ENCODE measurements around the gene TRAPPC2L.

TRAPPC2L gene

DNA sequence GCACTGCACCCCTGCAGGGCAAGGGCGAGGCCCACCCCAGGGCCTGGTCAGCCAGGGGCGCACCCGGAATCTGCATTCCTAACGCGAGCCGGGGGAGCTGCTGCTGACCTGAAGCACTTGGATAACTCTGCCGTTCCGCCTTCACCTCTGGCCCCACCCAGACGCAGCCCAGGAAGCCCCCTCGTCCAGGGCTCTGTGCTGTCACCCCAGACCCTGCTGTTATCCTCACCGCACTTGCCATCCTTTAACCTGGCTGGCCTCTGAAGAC is 22.8 kb downstream of the TRAPPC2L start:
- TF ChIP-seq CREB1 (IDR thresholded peaks at IDR 0.05; ENCODE audit: low read depth) = no peak

DNA sequence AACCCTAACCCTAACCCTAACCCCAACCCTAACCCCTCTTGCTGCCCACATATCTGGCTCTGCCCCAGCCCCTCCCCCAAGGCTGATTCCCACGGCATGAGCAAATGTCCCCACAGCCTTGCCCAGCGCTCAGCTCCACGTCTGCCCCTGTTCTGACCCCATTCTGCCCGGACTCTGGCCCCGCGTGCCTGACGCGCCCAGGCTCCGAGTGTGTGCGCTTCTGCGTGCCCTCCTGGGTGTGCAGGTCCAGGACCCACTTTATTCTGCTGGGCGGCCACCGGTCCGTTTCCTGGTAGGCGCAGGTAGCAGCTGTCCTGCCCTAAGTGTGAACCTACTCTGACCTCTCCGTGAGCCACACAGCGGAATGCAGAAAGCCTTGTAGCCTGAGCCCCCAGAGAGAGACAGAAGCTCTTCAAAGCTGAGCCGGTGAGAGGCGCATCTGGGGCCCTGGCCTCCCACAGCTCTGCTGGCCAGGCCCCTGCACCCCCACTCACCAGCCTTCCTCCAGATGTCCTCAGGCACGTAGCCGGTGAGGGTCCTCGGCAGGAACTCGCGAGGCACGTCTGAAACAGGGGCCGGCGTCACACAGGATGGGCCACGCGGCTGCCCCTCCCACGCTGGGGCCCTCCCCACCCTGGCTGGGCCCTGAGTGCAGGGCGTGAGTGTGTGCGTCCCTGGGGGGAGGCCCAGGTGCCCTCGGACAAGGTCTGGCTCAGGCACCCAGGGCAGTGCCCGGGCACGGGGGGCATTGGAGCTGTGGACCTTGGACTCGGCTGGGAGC is 23.5 kb downstream of the TRAPPC2L start:
- TF ChIP-seq NFIC (IDR thresholded peaks at IDR 0.05) = no peak
- TF ChIP-seq, protein P1, sequence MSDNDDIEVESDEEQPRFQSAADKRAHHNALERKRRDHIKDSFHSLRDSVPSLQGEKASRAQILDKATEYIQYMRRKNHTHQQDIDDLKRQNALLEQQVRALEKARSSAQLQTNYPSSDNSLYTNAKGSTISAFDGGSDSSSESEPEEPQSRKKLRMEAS (IDR thresholded peaks at IDR 0.05) = no peak
- TF ChIP-seq EP300 (IDR thresholded peaks at IDR 0.05; ENCODE audit: borderline replicate concordance) = no peak
- TF ChIP-seq, protein P2, sequence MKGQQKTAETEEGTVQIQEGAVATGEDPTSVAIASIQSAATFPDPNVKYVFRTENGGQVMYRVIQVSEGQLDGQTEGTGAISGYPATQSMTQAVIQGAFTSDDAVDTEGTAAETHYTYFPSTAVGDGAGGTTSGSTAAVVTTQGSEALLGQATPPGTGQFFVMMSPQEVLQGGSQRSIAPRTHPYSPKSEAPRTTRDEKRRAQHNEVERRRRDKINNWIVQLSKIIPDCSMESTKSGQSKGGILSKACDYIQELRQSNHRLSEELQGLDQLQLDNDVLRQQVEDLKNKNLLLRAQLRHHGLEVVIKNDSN (IDR thresholded peaks at IDR 0.05) = no peak
- no peak for TF ChIP-seq ZBTB7A (IDR thresholded peaks at IDR 0.05; ENCODE audit: low read depth)
- TF ChIP-seq RAD21 (IDR thresholded peaks at IDR 0.05; ENCODE audit: low read depth) = no peak

DNA sequence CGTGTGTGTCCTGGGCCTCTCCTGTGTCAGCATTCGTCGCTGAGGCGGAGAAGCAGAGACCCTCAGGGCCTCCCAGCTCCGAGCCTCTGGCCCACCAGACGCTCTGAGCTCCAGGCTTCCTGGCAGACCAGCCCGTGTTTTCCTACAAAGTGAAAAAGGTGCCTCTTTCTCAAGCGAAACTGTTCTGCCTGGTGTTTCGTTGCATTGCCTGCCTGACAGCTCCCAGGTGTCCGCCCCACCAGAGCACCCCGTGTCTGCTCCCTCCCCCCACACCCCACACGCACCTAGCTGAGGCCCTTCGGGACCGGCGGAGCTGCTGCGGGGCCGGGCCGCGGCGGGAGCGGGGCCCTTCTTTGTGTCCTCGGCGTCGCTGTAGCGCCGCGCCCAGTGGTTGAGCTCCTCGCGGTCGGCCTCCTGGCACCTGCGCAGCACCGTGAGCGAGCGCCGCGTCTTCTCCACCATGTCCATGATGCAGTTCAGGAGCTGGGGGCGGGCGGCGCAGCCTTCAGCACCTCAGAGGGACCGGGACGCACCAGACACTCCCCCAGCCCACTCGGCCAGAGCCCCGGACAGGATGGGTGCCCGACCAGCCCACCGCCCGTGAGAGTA is 24.2 kb downstream of the TRAPPC2L start:
- TF ChIP-seq TEAD4 (IDR thresholded peaks at IDR 0.05) (no peak), TAF1 (IDR thresholded peaks at IDR 0.05; ENCODE audit: low read depth) (no peak), ZBTB7A (IDR thresholded peaks at IDR 0.05; ENCODE audit: low read depth) (no peak), CEBPB (IDR thresholded peaks at IDR 0.05) (no peak), FOXM1 (IDR thresholded peaks at IDR 0.05; ENCODE audit: borderline replicate concordance, low read depth) (no peak)
- TF ChIP-seq, protein P1 (IDR thresholded peaks at IDR 0.05) = no peak

DNA sequence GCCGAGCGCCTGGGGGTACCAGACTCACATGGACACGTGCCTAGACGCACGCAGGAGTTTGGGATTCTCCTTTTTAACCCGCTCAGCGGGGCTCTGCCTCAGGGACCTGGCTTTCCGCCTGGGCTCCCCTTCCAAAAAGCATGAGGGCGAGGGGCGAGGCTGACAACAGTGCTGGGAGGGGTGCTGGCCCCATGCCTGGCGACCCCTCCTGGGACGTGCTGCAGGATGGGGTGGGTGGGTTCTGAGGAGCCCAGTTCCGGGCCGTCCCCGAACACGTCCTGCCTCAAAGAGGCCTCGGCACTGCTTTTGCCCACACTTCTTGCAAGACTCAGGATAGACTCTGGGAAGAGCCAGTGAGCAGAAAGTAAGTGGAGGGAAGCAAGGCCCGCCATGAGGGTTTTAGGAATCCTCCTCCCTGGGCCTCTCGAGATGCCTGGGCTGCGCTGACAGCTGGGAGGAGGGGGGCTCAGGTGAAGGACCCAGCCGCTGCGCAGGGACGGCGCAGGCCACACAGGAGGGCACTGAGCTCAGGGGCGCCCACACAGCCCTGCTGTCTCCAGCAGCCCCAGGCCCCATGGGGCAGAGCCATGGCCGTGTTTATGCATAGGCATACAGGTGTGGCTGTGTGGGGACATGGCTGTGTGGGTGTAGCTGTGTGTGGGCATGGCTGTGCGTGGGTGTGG is 24.9 kb downstream of the TRAPPC2L start:
- TF ChIP-seq, protein P3, sequence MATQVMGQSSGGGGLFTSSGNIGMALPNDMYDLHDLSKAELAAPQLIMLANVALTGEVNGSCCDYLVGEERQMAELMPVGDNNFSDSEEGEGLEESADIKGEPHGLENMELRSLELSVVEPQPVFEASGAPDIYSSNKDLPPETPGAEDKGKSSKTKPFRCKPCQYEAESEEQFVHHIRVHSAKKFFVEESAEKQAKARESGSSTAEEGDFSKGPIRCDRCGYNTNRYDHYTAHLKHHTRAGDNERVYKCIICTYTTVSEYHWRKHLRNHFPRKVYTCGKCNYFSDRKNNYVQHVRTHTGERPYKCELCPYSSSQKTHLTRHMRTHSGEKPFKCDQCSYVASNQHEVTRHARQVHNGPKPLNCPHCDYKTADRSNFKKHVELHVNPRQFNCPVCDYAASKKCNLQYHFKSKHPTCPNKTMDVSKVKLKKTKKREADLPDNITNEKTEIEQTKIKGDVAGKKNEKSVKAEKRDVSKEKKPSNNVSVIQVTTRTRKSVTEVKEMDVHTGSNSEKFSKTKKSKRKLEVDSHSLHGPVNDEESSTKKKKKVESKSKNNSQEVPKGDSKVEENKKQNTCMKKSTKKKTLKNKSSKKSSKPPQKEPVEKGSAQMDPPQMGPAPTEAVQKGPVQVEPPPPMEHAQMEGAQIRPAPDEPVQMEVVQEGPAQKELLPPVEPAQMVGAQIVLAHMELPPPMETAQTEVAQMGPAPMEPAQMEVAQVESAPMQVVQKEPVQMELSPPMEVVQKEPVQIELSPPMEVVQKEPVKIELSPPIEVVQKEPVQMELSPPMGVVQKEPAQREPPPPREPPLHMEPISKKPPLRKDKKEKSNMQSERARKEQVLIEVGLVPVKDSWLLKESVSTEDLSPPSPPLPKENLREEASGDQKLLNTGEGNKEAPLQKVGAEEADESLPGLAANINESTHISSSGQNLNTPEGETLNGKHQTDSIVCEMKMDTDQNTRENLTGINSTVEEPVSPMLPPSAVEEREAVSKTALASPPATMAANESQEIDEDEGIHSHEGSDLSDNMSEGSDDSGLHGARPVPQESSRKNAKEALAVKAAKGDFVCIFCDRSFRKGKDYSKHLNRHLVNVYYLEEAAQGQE (IDR thresholded peaks at IDR 0.05; ENCODE audit: low read depth) = no peak
- TF ChIP-seq NFIC (IDR thresholded peaks at IDR 0.05) = no peak

DNA sequence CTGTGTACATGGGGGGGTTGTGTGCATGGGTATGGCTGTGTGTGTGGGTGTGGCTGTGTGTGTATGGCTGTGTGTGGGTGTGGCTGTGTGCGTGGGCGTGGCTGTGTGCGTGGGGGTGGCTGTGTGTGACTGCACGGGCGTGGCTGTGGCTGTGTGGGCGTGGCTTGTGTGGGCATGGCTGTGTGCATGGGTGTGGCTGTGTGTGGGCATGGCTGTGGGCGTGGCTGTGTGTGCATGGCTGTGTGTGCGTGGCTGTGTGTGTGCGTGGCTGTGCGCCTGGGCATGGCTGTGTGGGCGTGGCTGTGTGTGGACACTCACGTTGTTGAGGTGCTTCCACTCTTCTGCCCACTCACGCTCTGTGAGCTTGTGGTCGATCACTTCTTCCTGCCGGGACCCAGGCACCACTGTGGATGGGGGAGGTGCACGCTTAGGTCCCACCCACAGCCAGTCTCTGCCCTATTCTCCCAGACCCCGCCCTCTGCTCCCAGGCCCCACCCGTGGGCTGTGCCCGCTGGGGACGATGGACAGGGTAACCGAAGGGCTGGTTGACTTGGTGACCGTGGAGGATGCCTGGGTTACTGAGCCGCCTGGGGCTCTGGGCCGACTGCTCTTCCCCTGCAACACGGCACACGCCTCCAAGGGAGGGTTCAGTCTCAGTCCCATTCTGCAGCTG is 25.6 kb downstream of the TRAPPC2L start:
- peak; percentile 96 for TF ChIP-seq EGR1 (IDR thresholded peaks at IDR 0.05)
- TF ChIP-seq, protein P1 (IDR thresholded peaks at IDR 0.05) = peak; percentile 51; the same call in 1 of the 2 replicates
- peak; percentile 53; the same call in 1 of the 2 replicates for TF ChIP-seq TEAD4 (IDR thresholded peaks at IDR 0.05)
- TF ChIP-seq TCF12 (IDR thresholded peaks at IDR 0.05; ENCODE audit: low read depth) = no peak
- TF ChIP-seq NFIC (IDR thresholded peaks at IDR 0.05) = no peak
- no peak for TF ChIP-seq FOXM1 (IDR thresholded peaks at IDR 0.05; ENCODE audit: borderline replicate concordance, low read depth)

DNA sequence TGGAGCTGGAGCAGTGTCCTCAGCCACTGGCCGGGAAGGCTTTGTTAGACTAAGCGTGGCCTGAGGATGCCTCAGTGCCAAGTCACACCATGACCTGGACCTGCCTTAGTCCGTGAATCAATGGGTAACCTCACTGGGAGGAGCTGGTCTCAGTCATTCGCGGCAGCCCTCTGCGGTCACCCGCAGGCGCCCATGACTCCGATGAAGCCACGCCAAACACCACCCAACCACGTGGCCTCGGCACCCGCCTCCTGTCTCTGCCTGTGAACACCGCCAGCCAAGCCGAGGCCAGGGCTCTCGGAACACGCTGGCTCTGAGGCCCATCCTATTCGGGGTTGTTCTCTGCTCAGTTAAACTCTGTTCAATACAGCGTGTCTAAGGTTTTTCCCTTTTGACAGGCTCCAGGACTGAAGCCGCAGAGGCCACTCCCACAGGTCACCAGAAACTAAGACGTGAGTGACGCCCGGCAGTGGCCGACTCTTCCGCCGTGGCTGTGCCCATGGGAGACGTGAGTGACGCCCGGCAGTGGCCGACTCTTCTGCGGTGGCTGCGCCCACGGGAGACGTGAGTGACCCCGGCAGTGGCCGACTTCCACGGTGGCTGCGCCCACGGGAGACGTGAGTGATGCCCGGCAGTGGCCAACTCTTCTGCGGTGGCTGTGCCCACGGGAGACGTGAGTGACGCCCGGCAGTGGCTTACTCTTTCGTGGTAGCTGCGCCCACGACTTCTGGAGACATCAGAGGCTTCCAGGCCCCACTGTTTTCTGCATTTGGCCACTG is 26.4 kb downstream of the TRAPPC2L start:
- TF ChIP-seq FOXM1 (IDR thresholded peaks at IDR 0.05; ENCODE audit: borderline replicate concordance, low read depth) = no peak
- TF ChIP-seq YY1 (IDR thresholded peaks at IDR 0.05; ENCODE audit: low read depth) = no peak
- TF ChIP-seq, protein P1 (IDR thresholded peaks at IDR 0.05) = no peak
- no peak for TF ChIP-seq EP300 (IDR thresholded peaks at IDR 0.05; ENCODE audit: borderline replicate concordance)
- TF ChIP-seq ZBTB7A (IDR thresholded peaks at IDR 0.05; ENCODE audit: low read depth) = no peak
- no peak for TF ChIP-seq TCF12 (IDR thresholded peaks at IDR 0.05; ENCODE audit: low read depth)
- no peak for TF ChIP-seq CEBPB (IDR thresholded peaks at IDR 0.05)
- no peak for TF ChIP-seq RAD21 (IDR thresholded peaks at IDR 0.05; ENCODE audit: low read depth)
- no peak for TF ChIP-seq EGR1 (IDR thresholded peaks at IDR 0.05)
- TF ChIP-seq TAF1 (IDR thresholded peaks at IDR 0.05; ENCODE audit: low read depth) = no peak
- TF ChIP-seq, protein P3 (IDR thresholded peaks at IDR 0.05; ENCODE audit: low read depth) = no peak
- TF ChIP-seq, protein P2 (IDR thresholded peaks at IDR 0.05) = no peak
- no peak for TF ChIP-seq CREB1 (IDR thresholded peaks at IDR 0.05; ENCODE audit: low read depth)
- no peak for TF ChIP-seq NFIC (IDR thresholded peaks at IDR 0.05)
- TF ChIP-seq TEAD4 (IDR thresholded peaks at IDR 0.05) = no peak
